GM10266 (cell line): ENCODE data around the gene ARHGAP15.

ENCODE experiments used
- DNase-seq: peaks from one replicate; pipeline ENCODE4 v3.0.0; 2012; ENCODE audit errors: extremely low spot score
- CTCF ChIP-seq: IDR thresholded peaks from 2 replicates; pipeline ENCODE4 v1.5.1; 2012; ENCODE audit warnings: mild to moderate bottlenecking, low read depth; ENCODE audit not compliant: control insufficient read depth, insufficient read depth; ENCODE audit errors: missing control alignments

ARHGAP15 gene

DNA sequence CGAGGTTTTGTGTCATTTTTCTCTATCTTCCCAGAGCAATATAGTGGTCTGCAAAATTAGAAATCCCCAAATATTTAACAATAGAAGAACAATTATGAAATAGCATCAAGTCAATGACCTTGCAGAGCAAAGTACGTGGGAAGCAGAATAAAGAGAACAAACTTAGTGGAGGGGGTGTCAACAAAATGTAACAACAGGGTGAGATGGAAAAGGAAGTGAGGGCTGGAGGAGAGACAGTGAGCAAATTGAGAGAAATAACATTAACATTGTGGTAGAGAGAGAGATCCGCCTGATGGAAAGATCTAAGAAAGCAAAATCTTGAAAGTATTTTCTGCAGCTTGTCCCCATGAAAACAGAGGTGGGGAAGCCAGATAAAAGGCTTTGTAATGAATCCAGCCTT is 23.4 kb downstream of the ARHGAP15 start:
- no peak for TF ChIP-seq CTCF
- DNase-seq: no peak

DNA sequence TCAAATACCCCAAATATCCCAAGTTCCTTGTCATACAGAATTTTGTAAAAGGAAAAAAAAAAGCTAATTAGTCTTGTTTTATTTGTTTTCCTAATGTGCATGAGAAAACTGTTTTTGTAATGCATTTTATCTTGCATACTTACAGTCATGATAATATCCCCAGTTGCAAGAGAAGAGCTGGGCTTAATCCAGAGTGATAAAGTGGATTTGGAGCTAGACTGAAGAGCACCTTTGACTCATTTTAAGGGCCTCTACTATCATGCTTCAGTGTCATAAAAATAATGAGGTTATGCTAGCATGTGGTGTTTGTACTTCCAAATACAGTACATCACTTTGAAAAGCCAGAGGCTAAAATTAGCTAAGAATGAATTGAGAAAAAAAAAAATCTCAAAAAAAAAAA is 26.4 kb downstream of the ARHGAP15 start:
- TF ChIP-seq CTCF: no peak
- DNase-seq: no peak

GRCh38 chr2:143157001-143157400 is 27.8 kb downstream of the ARHGAP15 start:
- TF ChIP-seq CTCF: no peak
- DNase-seq: no peak

- no peak for TF ChIP-seq CTCF
- no peak for DNase-seq
Measured at GRCh38 chr2:143157418-143157817, 28.2 kb downstream of the ARHGAP15 start.

GRCh38 chr2:143158098-143158497 is 28.9 kb downstream of the ARHGAP15 start:
- TF ChIP-seq CTCF: no peak
- DNase-seq: no peak

GRCh38 chr2:143158551-143159485 is 29.6 kb downstream of the ARHGAP15 start:
- TF ChIP-seq CTCF: no peak
- DNase-seq: no peak

DNA sequence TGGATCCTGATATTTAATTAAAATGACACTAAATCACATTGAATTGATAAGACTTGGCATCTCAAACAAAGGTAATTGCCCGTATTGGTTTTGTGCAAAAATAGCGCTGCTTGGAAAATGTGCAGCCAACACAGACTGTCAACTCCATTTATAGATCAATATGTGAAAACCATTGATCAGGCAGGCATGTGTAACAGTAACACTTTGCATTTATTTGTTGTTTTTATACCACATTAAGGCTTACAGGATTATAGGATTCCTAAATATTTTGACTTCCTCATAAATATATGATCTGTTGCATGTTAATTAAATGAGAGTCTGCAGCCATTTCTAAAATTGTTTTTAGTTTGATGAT is 30.2 kb downstream of the ARHGAP15 start:
- TF ChIP-seq CTCF: no peak

More for the DNA sequence above, 30.2 kb downstream of the ARHGAP15 start:
- DNase-seq: no peak
